BE2C (cell line): ENCODE measurements around the gene NOL7.

Experiments used
- DNase-seq: peaks from one replicate; pipeline ENCODE4 v3.0.0-alpha.2; 2020
- H3K27me3 ChIP-seq: fragments of 250-450 bp; sonication (Bioruptor Pico); 2 replicates; pipeline ENCODE4 v1.5.1; 2020; ENCODE audit warnings: mild to moderate bottlenecking
- H3K36me3 ChIP-seq: fragments of 250-450 bp; sonication (Bioruptor Pico); 2 replicates; pipeline ENCODE4 v1.5.1; 2020; ENCODE audit warnings: mild to moderate bottlenecking
- H3K4me1 ChIP-seq: fragments of 250-450 bp; sonication (Bioruptor Pico); 2 replicates; pipeline ENCODE4 v1.5.1; 2020
- H3K4me3 ChIP-seq: 2 replicates; pipeline ENCODE4 v1.5.1; 2011; ENCODE audit warnings: low read depth, low read length
- H3K9me3 ChIP-seq: fragments of 250-450 bp; sonication (Bioruptor Pico); 2 replicates; pipeline ENCODE4 v1.5.1; 2020
- CTCF ChIP-seq: IDR thresholded peaks from 2 replicates; pipeline ENCODE4 v1.5.1; 2012; ENCODE audit warnings: mild to moderate bottlenecking, low read depth, low read length

Gene NOL7

GRCh38 chr6:13590574-13591153 is 24.5 kb upstream of the NOL7 start:
- no peak for DNase-seq
- Histone ChIP-seq H3K27me3 (no peaks in the 10 kb centered on the region), H3K4me3 (no peak overlapping the region), H3K36me3 (no peaks in the 10 kb centered on the region), H3K9me3 (no peaks in the 10 kb centered on the region), H3K4me1 (no peaks in the 10 kb centered on the region)
- no peak for TF ChIP-seq CTCF

- no peak for DNase-seq
- H3K36me3 ChIP-seq = no peaks in the 10 kb centered on the region
- no peaks in the 10 kb centered on the region for H3K9me3 ChIP-seq
- no peak overlapping the region for H3K4me3 ChIP-seq
- no peak for TF ChIP-seq CTCF
- no peaks in the 10 kb centered on the region for H3K4me1 ChIP-seq
- H3K27me3 ChIP-seq = no peaks in the 10 kb centered on the region
Observed at GRCh38 chr6:13591205-13591921, 23.8 kb upstream of the NOL7 start.

- no peak for DNase-seq
- Histone ChIP-seq H3K4me3 (no peak overlapping the region), H3K36me3 (no peaks in the 10 kb centered on the region), H3K9me3 (no peaks in the 10 kb centered on the region), H3K4me1 (no peaks in the 10 kb centered on the region), H3K27me3 (no peaks in the 10 kb centered on the region)
- TF ChIP-seq CTCF = no peak
Observed at GRCh38 chr6:13593103-13593502, 22.0 kb upstream of the NOL7 start.

GRCh38 chr6:13593720-13594119 is 21.4 kb upstream of the NOL7 start:
- TF ChIP-seq CTCF = no peak
- no peaks in the 10 kb centered on the region for H3K9me3 ChIP-seq
- no peak for DNase-seq
- no peaks in the 10 kb centered on the region for H3K4me1 ChIP-seq
- no peaks in the 10 kb centered on the region for H3K36me3 ChIP-seq
- H3K27me3 ChIP-seq = no peaks in the 10 kb centered on the region
- H3K4me3 ChIP-seq = no peak overlapping the region

- DNase-seq = no peak
- H3K4me3 ChIP-seq = no peak overlapping the region
- no peaks in the 10 kb centered on the region for H3K27me3 ChIP-seq
- no peaks in the 10 kb centered on the region for H3K4me1 ChIP-seq
- H3K36me3 ChIP-seq = no peaks in the 10 kb centered on the region
- H3K9me3 ChIP-seq = no peaks in the 10 kb centered on the region
- TF ChIP-seq CTCF = no peak
Observed at GRCh38 chr6:13597073-13597472, 18.1 kb upstream of the NOL7 start.

- Histone ChIP-seq H3K36me3 (no peaks in the 10 kb centered on the region), H3K4me1 (no peaks in the 10 kb centered on the region), H3K9me3 (no peaks in the 10 kb centered on the region), H3K4me3 (no peak overlapping the region), H3K27me3 (no peaks in the 10 kb centered on the region)
- no peak for DNase-seq
- no peak for TF ChIP-seq CTCF
Observed at GRCh38 chr6:13600036-13600435, 15.1 kb upstream of the NOL7 start.
